ENCODE measurements around the gene PGAP6.
"Not testable (repeated sequence)": the region's sequence is repeated elsewhere in the genome, so short reads cannot be mapped to it uniquely, and the experiment has no call there.

GRCh38 chr16:415170-415498 is 33.4 kb upstream of the PGAP6 start:
- not testable (repeated sequence) for TF ChIP-seq CTCF, EP300 (IDR thresholded peaks at IDR 0.05)
